ENCODE measurements around the gene HEATR1. TPM values are rescaled to one million over a fixed set of nuclear protein-coding genes. Genes with fewer than 3 reads are reported as not detected.
A peak's percentile ranks its signal among the peaks of the same experiment; 100 is the strongest.

HEATR1 gene
- total RNA-seq, 1 experiment from 2014 or later: 68.3 TPM

GRCh38 chr1:236603991-236604904 is at the start of gene HEATR1 (continued):
- TF ChIP-seq, protein P1, sequence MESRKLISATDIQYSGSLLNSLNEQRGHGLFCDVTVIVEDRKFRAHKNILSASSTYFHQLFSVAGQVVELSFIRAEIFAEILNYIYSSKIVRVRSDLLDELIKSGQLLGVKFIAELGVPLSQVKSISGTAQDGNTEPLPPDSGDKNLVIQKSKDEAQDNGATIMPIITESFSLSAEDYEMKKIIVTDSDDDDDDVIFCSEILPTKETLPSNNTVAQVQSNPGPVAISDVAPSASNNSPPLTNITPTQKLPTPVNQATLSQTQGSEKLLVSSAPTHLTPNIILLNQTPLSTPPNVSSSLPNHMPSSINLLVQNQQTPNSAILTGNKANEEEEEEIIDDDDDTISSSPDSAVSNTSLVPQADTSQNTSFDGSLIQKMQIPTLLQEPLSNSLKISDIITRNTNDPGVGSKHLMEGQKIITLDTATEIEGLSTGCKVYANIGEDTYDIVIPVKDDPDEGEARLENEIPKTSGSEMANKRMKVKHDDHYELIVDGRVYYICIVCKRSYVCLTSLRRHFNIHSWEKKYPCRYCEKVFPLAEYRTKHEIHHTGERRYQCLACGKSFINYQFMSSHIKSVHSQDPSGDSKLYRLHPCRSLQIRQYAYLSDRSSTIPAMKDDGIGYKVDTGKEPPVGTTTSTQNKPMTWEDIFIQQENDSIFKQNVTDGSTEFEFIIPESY (IDR thresholded peaks at IDR 0.05; ENCODE audit: extremely low read depth, insufficient replicate concordance, low read length): peak; percentile 82
- TF ChIP-seq ELF1 (IDR thresholded peaks at IDR 0.05; ENCODE audit: borderline replicate concordance, low read depth) (peak; percentile 90), TCF7L2 (IDR thresholded peaks at IDR 0.05; ENCODE audit: borderline replicate concordance, extremely low read depth, insufficient read depth, insufficient read length) (no peak), CEBPB (IDR thresholded peaks at IDR 0.05; ENCODE audit: low read depth) (no peak), EZH2phosphoT487 (IDR thresholded peaks at IDR 0.05; ENCODE audit: borderline replicate concordance) (no peak), SIN3A (IDR thresholded peaks at IDR 0.05; ENCODE audit: low read depth) (peak; percentile 99), CBX3 (IDR thresholded peaks at IDR 0.05; ENCODE audit: low read depth) (peak; percentile 80; the same call in 1 of the 2 replicates)
- TF ChIP-seq, protein P2, sequence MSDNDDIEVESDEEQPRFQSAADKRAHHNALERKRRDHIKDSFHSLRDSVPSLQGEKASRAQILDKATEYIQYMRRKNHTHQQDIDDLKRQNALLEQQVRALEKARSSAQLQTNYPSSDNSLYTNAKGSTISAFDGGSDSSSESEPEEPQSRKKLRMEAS (IDR thresholded peaks at IDR 0.05): peak; percentile 98

GRCh38 chr1:236645016-236645680 is 40.8 kb upstream of the HEATR1 start:
- no peaks in the 10 kb centered on the region for H3K36me3 ChIP-seq (ENCODE audit: control insufficient read depth in 1 of 2, insufficient read depth in 2 of 2, low read length in 2 of 2)
- no peaks in the 10 kb centered on the region for H3K4me1 ChIP-seq (ENCODE audit: control insufficient read depth in 1 of 2, insufficient read depth in 2 of 2, low read length in 2 of 2)
- H3K4me2 ChIP-seq (ENCODE audit: low read length): no peak overlapping the region
- H3K9me3 ChIP-seq (ENCODE audit: control insufficient read depth in 1 of 2, insufficient read depth in 1 of 2, low read depth in 1 of 2, low read length in 2 of 2): no peaks in the 10 kb centered on the region
- no peak overlapping the region for H3K27ac ChIP-seq (ENCODE audit: low read depth, low read length)
- DNase-seq (ENCODE audit: low read depth, low spot score) (no peak), ATAC-seq (no peak)
- H4K20me1 ChIP-seq (ENCODE audit: insufficient read depth): no peaks in the 10 kb centered on the region
- no peak overlapping the region for H3K4me3 ChIP-seq (replicated peaks in 1 of 2; ENCODE audit: low read depth in 1 of 2, low read length in 2 of 2)
- RAD21 ChIA-PET (ENCODE audit: low non-redundant PET in 1 of 2, low total read pairs in 2 of 2, uncharacterized antibody in 2 of 2, unreplicated experiment in 2 of 2): no interaction called here
- POLR2A ChIA-PET: no interaction called here
- no peak overlapping the region for H2AFZ ChIP-seq (ENCODE audit: low read depth, low read length, poor library complexity, severe bottlenecking)
- H3K9ac ChIP-seq (ENCODE audit: low read length): no peak overlapping the region
- CTCF ChIA-PET: no interaction called here
- BruUV-seq (replicated peaks): no TSS peak
- H3K79me2 ChIP-seq (ENCODE audit: insufficient read depth, low read length): no peaks in the 10 kb centered on the region
- no peaks in the 10 kb centered on the region for H3K9me2 ChIP-seq (ENCODE audit: insufficient read depth)
- intact Hi-C loops (cut with micrococcal nuclease): no loop called here
- 0 out of 2 replicates have a peak, but pooled peaks cover 3% of the 10 kb centered on the region for H3K27me3 ChIP-seq (ENCODE audit: insufficient read depth, low read length)
- TF ChIP-seq CEBPB (IDR thresholded peaks at IDR 0.05; ENCODE audit: low read depth) (no peak), ELF1 (IDR thresholded peaks at IDR 0.05; ENCODE audit: borderline replicate concordance, low read depth) (no peak), EGR1 (IDR thresholded peaks at IDR 0.05; ENCODE audit: low read depth) (no peak), JUND (IDR thresholded peaks at IDR 0.05) (no peak), TCF7L2 (IDR thresholded peaks at IDR 0.05; ENCODE audit: borderline replicate concordance, extremely low read depth, insufficient read depth, insufficient read length) (no peak), SP1 (IDR thresholded peaks at IDR 0.05; ENCODE audit: low read depth) (no peak), YY1 (IDR thresholded peaks at IDR 0.05; ENCODE audit: extremely low read depth, insufficient replicate concordance, low read depth, low read length) (no peak), SRF (IDR thresholded peaks at IDR 0.05; ENCODE audit: low read depth) (no peak), ZFX (IDR thresholded peaks at IDR 0.05) (no peak), EZH2 (IDR thresholded peaks at IDR 0.05) (no peak), ZNF274 (IDR thresholded peaks at IDR 0.05; ENCODE audit: low read depth, low read length) (no peak), REST (IDR thresholded peaks at IDR 0.05; ENCODE audit: low read depth) (no peak)
- TF ChIP-seq, protein P3, sequence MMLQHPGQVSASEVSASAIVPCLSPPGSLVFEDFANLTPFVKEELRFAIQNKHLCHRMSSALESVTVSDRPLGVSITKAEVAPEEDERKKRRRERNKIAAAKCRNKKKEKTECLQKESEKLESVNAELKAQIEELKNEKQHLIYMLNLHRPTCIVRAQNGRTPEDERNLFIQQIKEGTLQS (IDR thresholded peaks at IDR 0.05): no peak

Data from HCT116 (cell line).